Fibroblast of skin of scalp (primary cell): Measurements from ENCODE around the gene CRMP1. TPM values are rescaled to one million over a fixed set of nuclear protein-coding genes. Genes with fewer than 3 reads are reported as not detected.
A peak's percentile ranks its signal among the peaks of the same experiment; 100 is the strongest.

Source experiments
- DNase-seq: peaks from one replicate; pipeline ENCODE4 v3.0.0-alpha.2; 2013
- polyA plus RNA-seq, 2 experiments: library from polyadenylated mRNA; unstranded; fragments of 120-200 nt; gene quantifications; one replicate each; pipeline ENCODE4 v1.2.1, GENCODE V29; 2013; ENCODE audit not compliant: insufficient read length in 2 of 2

CRMP1 gene
- polyA plus RNA-seq (2013, experiment 1 of 2; ENCODE audit: insufficient read length) = 11.5 TPM
- 13.4 TPM for polyA plus RNA-seq (2013, experiment 2 of 2; ENCODE audit: insufficient read length)

DNA sequence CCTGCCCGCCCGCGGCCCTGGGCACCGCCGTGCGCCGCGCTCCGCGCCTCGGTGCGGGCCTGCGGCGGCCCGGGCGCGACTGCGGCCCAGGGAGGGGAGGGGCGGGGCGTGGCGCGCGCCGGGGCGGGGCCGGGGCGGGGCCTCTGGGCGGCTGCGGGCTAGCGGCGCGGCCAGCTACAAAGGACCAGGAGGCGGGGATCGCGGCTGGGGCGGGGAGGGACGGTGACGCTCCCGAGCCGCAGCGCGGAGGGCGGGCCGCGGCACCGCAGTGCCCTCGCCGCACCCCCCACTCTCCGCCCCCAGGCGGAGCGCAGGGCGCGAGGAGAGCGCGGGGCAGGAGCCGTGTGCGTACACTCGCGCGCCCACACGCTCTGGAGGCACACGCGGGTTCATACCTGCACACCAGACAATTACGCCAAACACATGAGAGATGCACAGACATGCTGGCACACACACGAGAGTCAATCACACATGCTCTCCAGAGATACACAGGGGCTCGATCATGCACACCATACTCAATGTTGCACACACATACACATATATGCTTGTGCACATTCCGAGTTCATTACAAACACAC is at the start of gene CRMP1:
CRMP1 (minus strand) TSS at position 83 of the 577 bp plus-strand sequence. CDS start 117 bp downstream, outside the sequence.
- peak; percentile 7 for DNase-seq

DNA sequence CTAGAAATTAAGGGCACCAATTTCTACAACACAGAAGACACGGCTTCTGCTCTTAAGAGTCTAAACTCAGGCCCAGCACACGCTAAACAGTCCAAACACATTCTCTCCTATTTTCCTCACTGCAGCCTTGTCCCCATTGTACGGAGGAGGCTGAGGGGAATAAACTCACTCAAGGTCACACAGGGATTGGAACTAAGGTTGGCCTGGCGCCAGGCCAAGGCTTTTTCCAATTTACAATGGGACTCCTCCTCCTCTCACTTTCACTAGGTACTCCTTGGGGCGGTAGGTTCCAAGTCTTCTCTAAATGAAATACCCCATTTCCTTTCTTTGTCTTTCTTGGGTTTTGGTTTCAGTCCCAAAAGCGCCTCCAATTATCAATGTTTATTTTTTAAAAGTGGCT is 48.7 kb upstream of the CRMP1 start:
- no peak for DNase-seq

DNA sequence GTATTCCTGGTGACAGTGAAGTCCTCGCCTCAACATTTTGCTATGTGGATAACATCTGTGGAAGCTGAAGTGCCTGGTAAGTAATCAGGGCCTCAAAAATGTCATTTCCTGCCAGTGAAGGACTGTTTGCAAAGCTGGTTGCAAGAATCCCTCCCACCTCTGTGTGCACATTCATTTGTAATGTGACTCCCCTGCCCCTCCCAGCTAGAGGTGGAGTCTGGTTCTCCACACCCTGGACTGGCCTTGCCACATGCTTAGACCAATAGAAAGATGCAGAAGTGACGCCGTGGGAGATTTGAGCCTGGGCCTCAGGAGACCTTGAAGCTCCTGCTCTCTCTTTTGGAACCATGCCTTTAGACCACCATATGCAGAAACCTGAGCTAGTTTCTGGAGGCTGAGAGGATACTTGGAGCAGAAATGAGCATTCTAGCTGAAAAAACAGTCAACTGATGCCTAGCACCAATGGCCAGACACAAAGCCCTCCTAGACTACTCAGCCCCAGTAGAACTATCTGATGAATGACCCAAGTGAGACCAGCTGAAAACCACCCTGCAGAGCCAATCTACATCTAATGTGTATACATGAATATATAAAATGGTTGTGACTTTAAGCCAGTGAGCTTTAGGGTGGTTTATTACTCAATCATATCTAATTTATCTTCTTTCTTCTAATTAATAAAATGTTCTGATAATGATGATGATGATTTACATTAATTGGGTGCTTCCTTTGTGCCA is 47.8 kb upstream of the CRMP1 start:
- no peak for DNase-seq

- no peak for DNase-seq
These were observed 41.3 kb upstream of the CRMP1 start for GRCh38 chr4:5933996-5934831.

DNA sequence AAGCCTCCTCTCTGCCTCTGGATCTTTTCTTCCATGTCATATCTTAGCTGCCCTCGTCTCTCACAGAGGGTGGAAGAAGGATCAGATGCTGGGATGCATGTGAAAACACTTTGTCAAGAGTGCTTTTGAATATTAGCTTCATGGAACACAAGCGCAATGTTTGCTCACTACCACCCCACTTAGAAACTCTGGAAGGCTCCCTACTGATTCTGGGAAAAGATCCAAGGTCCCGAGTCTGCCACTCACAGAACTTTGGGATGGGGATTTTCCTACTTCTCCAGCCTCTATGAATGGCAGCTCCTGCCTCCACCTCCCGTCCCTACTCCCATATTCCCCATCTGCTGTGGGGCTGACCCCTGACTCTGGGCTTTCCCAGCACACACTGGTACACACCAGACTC is 40.2 kb upstream of the CRMP1 start:
- peak; percentile 11 for DNase-seq

DNA sequence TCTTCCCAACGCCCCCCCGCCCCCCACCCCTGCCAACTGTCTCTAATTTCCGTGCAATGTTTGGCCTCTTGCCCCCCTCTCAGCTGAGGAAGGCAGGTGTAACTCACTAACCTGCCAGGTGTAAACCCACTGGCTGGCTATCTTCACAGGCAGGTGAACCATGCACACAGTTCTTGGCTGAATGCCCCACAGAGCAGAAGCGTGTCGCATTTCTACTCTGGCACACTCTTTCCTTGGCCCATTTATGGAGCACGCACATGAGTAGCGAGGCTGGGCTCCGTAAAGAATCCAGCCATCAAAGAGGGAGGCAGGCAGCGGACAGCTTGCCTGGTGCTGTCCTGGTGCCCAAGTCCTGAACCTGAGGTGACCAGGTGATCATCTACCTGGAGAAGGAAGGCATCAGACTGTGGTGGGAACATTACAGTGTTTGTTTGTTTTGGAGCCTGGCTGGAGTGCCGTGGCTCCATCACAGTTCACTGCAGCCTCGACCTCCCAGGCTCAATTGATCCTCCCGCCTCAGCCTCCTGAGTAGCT is 39.2 kb upstream of the CRMP1 start:
- no peak for DNase-seq

DNA sequence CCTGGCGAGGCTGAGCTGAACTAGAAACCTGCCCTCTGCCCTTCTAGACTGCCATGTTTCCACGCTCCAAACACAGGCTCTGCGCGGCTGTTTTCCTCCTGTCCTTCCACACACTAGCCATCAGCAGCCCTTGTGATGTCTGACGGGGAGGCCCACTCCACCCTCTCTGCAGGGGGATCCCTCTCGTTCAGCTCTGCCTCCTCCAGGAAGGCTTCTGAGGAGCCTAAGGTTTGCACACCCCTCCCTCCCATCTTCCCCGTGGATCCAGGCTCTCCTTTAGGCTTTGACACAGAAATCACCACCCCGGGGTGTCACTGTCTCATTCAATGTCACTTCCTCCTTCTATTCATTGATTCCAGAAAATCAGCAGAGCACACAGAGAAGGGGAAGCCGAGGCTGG is 38.6 kb upstream of the CRMP1 start:
- DNase-seq = no peak

DNA sequence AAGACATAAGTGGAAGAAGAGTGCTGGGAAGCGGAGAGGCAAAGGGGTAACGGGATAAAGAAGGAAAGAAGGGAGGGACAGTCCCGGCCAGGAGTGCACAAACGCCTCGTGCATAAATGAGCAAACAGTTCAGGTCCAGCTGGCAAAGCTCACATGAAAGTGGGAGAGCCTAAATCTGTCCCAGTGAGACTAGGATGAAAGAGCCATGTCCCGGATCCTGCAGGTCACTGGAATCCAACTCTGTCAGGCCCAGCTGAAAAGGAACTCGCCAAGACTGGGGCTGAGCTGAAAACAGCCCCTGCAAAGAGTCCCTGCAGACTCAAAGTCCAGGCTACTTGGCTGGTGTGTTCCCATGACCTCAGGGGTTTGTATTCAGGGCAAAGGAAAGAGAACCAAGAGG is 38.0 kb upstream of the CRMP1 start:
- no peak for DNase-seq

- DNase-seq = no peak
These were observed 37.6 kb upstream of the CRMP1 start for GRCh38 chr4:5930456-5930855.

GRCh38 chr4:5928844-5929420 is 36.0 kb upstream of the CRMP1 start:
- DNase-seq = no peak

GRCh38 chr4:5928274-5928673 is 35.4 kb upstream of the CRMP1 start:
- no peak for DNase-seq

GRCh38 chr4:5927747-5928146 is 34.9 kb upstream of the CRMP1 start:
- DNase-seq = no peak

DNA sequence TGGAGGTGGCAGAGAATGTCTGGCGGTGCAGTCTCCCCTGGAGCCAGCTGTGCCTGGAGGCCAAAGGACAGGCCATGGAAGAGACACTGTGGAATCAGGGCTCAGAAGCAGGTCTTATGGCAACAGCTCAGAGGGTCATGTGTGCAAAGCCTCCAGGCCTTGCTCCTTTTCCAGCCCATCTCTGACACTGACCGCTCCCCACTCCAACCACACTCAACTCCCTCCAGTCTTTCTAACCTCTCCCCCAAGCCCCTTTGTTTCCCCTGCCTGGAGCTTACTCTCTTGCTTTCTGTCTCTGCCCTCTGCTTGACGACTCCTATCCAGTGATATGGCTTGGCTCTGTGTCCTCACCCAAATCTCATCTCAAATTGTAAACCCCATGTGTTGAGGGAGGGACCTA is 34.2 kb upstream of the CRMP1 start:
- no peak for DNase-seq

DNA sequence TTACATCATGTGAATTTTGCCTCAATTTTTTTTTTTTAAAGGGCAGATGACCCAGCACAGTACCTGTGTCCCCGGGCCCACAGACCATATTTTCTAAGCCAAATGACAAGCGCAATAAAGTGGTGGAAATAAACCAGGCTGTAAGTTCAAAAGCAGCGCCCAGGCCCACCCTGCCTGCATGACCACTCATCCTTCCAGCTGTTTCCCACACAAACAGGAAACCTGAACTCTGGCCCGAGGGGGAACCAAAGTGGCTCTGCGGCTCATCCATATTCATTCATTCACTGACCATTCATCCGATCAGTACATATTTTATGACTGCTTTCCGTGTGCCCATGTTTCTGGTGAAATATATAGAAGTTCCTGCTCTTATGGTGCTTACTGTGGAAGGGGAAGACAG is 33.7 kb upstream of the CRMP1 start:
- DNase-seq = no peak

DNA sequence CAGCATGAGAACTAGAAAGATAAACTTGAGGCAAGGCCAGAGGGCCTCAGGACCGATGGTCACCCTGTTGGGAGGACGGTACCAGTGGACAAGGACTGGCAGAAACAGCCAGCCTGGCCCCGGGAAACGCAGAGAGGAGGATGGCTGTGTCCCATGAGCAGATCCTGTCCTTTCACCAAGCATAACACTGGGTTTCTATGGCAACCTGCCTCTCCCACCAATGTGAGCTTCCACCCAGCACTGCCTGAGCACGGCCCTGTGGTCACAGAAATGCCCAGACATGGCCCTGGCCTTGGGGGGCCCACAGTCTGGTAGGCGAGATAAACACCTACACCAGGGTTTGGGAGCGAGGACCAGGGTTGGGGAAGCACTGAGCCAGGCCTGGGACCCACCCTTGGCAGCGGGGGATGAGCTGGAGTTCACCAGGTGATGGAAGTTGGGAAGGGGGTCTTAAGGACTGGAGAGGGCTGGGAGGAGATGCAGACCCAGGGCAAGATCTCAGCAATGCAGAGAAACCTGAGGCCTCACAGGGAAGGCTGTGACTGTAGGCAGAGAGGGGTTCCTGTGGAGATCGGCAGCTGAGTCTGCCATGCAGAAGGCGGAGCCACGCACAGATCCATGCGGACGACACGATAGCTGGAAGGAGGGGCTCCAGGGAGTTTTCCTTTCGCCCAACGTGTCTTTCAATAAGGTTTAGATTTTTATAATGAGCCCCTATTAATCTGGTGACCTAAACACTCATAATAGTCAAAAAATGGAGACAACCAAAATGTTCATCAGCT is 32.7 kb upstream of the CRMP1 start:
- DNase-seq = no peak

GRCh38 chr4:5924461-5925125 is 31.7 kb upstream of the CRMP1 start:
- no peak for DNase-seq

- DNase-seq = no peak
These were observed 30.5 kb upstream of the CRMP1 start for GRCh38 chr4:5923376-5923775.

GRCh38 chr4:5922556-5922955 is 29.7 kb upstream of the CRMP1 start:
- no peak for DNase-seq

DNA sequence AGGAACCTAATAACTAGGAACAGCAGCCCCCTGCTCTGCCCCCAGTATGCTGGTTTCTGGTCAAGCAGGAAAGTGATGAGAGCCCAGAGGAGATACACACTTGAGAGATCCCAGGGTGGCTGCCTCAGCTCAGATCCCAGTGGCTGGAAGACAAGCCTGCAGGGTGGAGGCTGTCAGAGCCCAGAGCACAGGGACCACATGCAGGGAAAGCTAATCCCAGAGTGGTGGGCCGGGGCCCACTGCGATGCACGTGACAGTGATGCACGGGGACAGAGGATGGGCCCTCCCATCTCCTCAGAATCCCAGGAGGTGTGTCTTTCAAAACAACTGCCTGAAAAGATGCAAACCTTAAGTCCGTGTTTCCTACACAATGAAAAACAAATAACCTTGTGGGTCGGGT is 29.1 kb upstream of the CRMP1 start:
- no peak for DNase-seq

DNA sequence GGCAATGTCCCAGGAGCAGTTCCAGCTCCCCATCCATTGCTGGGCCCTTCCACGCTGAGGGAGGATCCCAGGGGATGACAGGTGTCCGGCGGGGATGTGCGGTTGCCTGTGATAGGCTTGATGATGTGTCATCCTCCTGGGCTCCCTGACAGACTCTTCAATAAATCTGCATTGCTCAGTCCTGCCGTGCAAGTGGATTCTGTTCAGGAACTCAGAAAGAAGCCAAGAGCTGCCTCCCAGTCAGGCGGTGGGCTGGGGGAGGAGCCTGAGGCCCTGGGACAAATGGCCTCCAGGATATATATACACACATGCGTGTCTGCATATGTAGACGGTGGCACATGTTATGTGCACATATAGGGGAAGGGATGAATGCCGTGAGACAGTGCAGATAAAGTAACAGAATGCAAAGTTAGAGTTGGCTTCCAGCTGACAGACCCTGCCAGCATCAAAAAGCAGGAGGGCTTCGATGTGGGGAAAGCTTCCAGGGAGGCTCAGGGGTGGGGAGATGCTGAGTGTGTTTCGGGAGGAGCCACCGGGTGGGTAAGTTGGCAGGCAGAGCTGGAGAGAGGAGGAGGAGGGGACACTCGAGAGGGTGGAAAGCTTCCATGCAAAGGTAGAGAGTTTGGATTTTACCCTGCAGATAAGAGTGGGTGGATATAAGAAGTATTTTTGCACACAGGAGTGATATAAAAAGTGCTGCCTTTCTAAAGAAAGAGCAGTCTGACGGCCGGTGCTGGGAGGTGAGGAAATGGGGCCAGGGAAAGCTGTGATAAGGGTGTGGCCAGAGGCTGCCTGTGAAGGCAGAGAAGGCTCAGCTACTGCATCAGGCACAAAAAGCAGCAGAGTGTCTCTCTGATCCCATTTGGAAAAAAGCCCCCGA is 28.5 kb upstream of the CRMP1 start:
- no peak for DNase-seq
